Fibroblast of lung (primary cell): ENCODE measurements around the gene JPH3.

Source experiments
- CTCF ChIP-seq, 2 donors: IDR thresholded peaks in 1 of 2; conservative IDR thresholded peaks in 1 of 2; 1 replicate in 1 of 2; 2 replicates in 1 of 2; pipeline ENCODE4 v1.5.1; 2011 to 2012; ENCODE audit warnings: low read length in 2 of 2, control low read depth in 1 of 2, inconsistent platforms in 1 of 2, low read depth in 1 of 2, mild to moderate bottlenecking in 1 of 2
- EZH2 ChIP-seq: IDR thresholded peaks from 2 replicates; pipeline ENCODE4 v1.5.1; 2012; ENCODE audit warnings: low read length, control low read depth, mild to moderate bottlenecking; ENCODE audit errors: missing control alignments

GRCh38 chr16:87558682-87559081 is 43.6 kb upstream of the JPH3 start:
- TF ChIP-seq CTCF (conservative IDR thresholded peaks at IDR 0.05 in 1 of 2, IDR thresholded peaks at IDR 0.05 in 1 of 2; ENCODE audit: low read depth in 1 of 2, low read length in 2 of 2) (no peak), EZH2 (no peak)
